Measurements from ENCODE around the gene PSMD11.

DNA sequence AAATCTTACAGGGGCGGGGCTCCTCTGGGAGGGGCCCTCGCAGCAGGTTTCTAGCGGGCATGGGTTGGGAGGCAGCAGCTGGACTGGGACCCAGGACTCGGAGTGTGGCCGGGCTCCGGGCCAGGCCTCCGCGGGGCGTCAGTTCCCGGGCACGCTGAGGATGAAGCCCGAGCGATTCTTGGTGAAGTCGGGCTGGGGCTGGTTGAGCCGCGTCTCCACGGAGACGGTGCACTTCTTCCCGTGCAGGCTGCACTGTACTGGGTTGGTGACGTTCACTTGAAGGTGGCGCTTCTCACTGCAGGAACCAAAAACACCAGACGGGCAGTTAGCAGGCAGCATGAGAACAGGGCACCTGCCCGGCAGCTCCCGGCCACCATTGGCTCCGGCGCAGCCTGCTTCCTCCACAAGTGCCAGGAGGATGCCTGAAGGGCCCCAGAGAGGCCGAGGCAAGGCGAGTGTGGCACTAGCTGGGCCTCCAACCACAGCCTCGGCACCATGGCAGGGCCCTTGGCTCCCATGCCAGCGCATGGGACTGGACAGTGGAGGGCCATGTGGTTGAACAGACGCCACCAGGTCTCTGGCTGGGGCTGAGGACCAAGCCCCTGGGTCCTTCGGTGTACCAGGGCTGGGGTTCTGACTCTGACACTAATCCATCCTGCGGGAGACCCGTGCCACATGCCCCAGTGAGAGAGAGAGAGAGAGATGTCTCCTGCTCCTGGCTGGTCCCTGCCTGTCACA lies 50.5 kb downstream of the PSMD11 start:
- no peak for TF ChIP-seq ZNF777 (tag by site-specific recombination; IDR thresholded peaks at IDR 0.05; ENCODE audit: borderline replicate concordance)
- no peak for TF ChIP-seq ZNF121 (tag by site-specific recombination; IDR thresholded peaks at IDR 0.05)
- no peak for TF ChIP-seq ZBTB21 (tag by site-specific recombination; IDR thresholded peaks at IDR 0.05)
- no peak for TF ChIP-seq YY1 (tag by site-specific recombination; IDR thresholded peaks at IDR 0.05)
- no peak for TF ChIP-seq MYNN (tag by site-specific recombination; IDR thresholded peaks at IDR 0.05; ENCODE audit: borderline replicate concordance)
- no peak for TF ChIP-seq SP2 (tag by site-specific recombination; IDR thresholded peaks at IDR 0.05)
- TF ChIP-seq, protein P1, sequence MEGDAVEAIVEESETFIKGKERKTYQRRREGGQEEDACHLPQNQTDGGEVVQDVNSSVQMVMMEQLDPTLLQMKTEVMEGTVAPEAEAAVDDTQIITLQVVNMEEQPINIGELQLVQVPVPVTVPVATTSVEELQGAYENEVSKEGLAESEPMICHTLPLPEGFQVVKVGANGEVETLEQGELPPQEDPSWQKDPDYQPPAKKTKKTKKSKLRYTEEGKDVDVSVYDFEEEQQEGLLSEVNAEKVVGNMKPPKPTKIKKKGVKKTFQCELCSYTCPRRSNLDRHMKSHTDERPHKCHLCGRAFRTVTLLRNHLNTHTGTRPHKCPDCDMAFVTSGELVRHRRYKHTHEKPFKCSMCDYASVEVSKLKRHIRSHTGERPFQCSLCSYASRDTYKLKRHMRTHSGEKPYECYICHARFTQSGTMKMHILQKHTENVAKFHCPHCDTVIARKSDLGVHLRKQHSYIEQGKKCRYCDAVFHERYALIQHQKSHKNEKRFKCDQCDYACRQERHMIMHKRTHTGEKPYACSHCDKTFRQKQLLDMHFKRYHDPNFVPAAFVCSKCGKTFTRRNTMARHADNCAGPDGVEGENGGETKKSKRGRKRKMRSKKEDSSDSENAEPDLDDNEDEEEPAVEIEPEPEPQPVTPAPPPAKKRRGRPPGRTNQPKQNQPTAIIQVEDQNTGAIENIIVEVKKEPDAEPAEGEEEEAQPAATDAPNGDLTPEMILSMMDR (tag by site-specific recombination; IDR thresholded peaks at IDR 0.05) = no peak
- no peak for TF ChIP-seq HOXD13 (CRISPR knock-in tag; IDR thresholded peaks at IDR 0.05; ENCODE audit: borderline replicate concordance)
- TF ChIP-seq, protein P2, sequence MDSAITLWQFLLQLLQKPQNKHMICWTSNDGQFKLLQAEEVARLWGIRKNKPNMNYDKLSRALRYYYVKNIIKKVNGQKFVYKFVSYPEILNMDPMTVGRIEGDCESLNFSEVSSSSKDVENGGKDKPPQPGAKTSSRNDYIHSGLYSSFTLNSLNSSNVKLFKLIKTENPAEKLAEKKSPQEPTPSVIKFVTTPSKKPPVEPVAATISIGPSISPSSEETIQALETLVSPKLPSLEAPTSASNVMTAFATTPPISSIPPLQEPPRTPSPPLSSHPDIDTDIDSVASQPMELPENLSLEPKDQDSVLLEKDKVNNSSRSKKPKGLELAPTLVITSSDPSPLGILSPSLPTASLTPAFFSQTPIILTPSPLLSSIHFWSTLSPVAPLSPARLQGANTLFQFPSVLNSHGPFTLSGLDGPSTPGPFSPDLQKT (IDR thresholded peaks at IDR 0.05; ENCODE audit: borderline replicate concordance, low read depth, low read length) = no peak
